ENCODE measurements around the gene HOXC12.

Gene HOXC12

GRCh38 chr12:53989227-53990113, 34.8 kb downstream of the HOXC12 start (continued):
- TF ChIP-seq SETDB1 (IDR thresholded peaks at IDR 0.05; ENCODE audit: insufficient read length, low read length) (no peak), REST (tag by site-specific recombination; IDR thresholded peaks at IDR 0.05) (no peak), ZNF274 (IDR thresholded peaks at IDR 0.05; ENCODE audit: low read length) (no peak), ZNF274 (tag by site-specific recombination; IDR thresholded peaks at IDR 0.05; ENCODE audit: borderline replicate concordance) (no peak), REPIN1 (tag by site-specific recombination; IDR thresholded peaks at IDR 0.05; ENCODE audit: low read depth) (no peak), ZNF830 (tag by site-specific recombination; IDR thresholded peaks at IDR 0.05; ENCODE audit: low read depth) (no peak), ZNF677 (tag by site-specific recombination; IDR thresholded peaks at IDR 0.05) (no peak), ZNF140 (tag by site-specific recombination; IDR thresholded peaks at IDR 0.05) (no peak), RBAK (tag by site-specific recombination; IDR thresholded peaks at IDR 0.05) (no peak), ZNF174 (tag by site-specific recombination; IDR thresholded peaks at IDR 0.05) (no peak), ZNF843 (tag by site-specific recombination; IDR thresholded peaks at IDR 0.05) (no peak), ZNF416 (tag by site-specific recombination; IDR thresholded peaks at IDR 0.05) (no peak), GLIS2 (tag by site-specific recombination; IDR thresholded peaks at IDR 0.05) (no peak), ZFHX2 (tag by site-specific recombination; conservative IDR thresholded peaks at IDR 0.05) (peak; percentile 87), ZNF280D (tag by site-specific recombination; IDR thresholded peaks at IDR 0.05) (no peak), ZNF26 (tag by site-specific recombination; IDR thresholded peaks at IDR 0.05) (no peak), ZNF391 (tag by site-specific recombination; IDR thresholded peaks at IDR 0.05; ENCODE audit: borderline replicate concordance, low read depth) (no peak), MZF1 (tag by site-specific recombination; IDR thresholded peaks at IDR 0.05; ENCODE audit: borderline replicate concordance) (no peak), KLF10 (tag by site-specific recombination; IDR thresholded peaks at IDR 0.05) (no peak), ZSCAN30 (tag by site-specific recombination; IDR thresholded peaks at IDR 0.05) (0 out of 2 replicates have a peak, but pooled peaks have one; percentile 26), ZNF350 (tag by site-specific recombination; IDR thresholded peaks at IDR 0.05) (no peak), PRDM1 (tag by site-specific recombination; IDR thresholded peaks at IDR 0.05) (peak; percentile 49; the same call in 1 of the 2 replicates), ZBTB44 (tag by site-specific recombination; IDR thresholded peaks at IDR 0.05) (0 out of 2 replicates have a peak, but pooled peaks have one; percentile 26), HOXC10 (CRISPR knock-in tag; IDR thresholded peaks at IDR 0.05) (no peak)

Measured in HEK293 (cell line).